Activated naive CD4-positive, alpha-beta T cell treated with Interleukin-2 at 50 U/mL for 16 hours (primary cell): Measurements from ENCODE around the gene MYEOV.

ENCODE experiments used
- DNase-seq: peaks from one replicate; pipeline ENCODE4 v3.0.0-alpha.2; 2020

The MYEOV gene

DNA sequence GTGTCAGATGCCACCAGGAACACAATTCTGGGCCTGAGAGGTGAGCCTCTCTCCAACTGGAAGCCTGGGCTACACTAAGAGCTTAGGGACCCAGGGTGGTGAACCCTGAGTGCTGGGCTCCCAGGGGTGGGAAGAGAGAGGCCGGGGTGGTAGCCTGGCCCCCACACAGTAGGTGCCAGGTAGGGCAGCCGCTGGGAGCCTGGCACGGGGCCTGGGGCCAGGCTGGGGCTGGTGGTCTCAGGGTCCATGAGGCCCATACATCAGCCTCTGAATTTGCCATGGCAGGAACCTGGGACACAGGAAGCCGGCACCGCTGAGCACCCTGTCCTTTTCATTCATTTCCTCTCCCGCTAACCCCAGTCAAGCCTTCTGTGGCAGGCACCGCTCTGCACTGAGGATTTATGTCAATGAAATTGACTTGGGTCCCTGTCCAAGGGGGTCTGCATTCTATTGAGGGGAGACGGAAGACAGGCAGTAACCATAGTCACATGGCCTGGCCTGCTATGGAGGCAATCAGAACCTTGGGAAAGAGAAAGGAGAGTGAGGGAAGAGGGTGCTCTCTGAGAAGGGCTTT, 8.6 kb downstream of the MYEOV start:
- no peak for DNase-seq

DNA sequence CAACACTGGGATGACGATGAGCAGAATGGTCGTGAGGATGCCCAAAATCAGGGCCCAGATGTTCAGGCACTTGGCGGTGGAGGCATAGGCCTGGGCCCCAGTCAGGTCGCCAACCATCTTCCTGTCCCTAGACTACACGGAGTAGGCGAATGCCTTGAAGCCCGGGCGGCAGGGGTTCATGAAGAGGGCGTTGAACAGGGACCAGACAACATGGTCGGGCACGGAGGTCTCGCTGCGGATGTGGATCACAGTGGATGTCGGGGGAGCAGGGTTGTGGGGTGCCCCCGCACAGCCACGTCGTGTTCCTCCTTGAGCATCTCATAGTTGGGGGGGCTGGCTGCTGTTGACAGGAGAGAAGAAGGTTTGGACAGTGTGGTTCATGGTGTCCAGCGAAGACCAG, 9.5 kb downstream of the MYEOV start:
- DNase-seq, result no peak

DNA sequence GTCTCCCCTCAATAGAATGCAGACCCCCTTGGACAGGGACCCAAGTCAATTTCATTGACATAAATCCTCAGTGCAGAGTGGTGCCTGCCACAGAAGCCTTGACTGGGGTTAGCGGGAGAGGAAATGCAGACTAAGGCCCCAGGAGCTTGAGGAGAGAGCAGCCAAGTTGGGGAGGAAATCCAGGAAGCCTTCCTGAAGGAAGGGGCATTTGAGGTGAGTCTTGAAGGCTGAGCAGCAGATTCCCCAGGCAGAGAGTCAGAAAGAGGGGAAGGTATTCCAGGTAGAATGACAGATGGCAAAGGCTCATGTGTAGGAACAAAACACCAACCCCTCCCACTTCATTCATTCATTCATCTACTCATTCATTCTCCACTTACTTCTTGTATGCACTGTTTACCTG, 10.3 kb downstream of the MYEOV start:
- DNase-seq, result no peak

DNA sequence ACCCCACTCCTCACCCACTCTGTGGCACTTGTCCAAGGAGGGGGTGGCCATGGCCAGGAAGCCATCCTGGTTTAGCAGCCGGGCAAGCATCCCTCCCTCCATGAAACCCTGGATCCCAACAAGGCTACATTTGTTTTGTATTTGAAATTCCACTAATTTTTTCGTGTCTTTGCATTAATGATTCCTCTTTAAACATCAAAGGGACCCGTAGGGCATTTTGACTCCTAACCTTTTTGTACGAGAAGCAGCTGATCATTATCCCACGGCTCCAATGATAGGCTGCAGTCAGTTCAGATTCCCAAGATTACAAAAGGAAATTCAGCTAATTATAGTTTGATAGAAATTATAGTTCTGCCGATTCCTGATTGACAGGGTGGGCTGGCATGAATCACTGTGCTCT, 10.7 kb downstream of the MYEOV start:
- DNase-seq, result no peak

DNA sequence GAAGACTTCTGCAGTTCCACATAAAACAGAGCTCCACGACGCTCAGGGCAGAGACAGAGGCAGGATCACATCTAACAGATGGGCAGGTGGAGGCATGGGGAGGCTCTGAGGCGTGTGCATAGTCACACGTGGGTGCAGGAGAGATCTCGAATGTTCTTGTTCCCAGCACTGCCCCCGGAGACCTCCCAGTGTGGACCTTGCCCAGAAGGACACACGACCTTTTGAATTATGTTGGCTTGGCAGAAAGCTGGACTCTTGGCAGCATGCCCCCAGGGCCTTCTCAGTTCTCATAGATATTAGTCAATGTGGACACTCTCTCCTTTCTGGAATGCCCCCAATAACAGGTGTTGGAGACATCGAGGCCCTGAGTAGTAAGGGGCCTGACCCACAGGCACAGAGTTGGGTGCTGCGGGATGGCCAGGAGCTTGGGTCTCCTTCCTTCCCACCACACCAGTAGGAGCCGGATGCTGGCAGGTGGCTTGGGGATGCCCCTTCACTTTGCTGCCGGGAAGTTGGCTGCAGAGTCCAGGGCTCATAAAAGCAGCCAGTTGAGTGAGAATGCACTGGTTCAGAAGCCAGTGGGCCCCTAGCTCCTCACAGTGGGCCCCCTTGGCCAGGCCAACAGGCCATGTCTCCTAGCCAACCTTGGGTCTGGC, 12.1 kb downstream of the MYEOV start:
- DNase-seq, result no peak

DNA sequence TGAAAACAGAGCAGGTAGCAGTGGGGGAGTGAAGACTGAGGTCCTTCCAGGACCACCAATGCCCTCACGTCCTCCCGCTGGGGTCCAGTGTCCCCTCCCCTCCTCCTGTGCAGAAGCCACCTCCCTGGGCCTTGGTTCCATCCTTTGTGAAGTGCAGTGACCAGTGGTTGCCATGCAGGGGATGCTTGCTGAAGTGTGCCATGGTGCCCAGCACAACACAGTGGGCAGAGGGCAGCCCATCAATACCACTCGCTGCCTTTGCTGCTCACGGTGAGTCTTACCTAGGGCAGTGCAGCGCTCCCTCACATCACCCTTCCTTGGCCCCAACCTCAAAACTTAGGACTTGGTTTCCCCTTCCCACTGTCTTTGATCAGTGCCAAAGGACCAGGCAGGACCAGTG, 12.9 kb downstream of the MYEOV start:
- no peak for DNase-seq

DNA sequence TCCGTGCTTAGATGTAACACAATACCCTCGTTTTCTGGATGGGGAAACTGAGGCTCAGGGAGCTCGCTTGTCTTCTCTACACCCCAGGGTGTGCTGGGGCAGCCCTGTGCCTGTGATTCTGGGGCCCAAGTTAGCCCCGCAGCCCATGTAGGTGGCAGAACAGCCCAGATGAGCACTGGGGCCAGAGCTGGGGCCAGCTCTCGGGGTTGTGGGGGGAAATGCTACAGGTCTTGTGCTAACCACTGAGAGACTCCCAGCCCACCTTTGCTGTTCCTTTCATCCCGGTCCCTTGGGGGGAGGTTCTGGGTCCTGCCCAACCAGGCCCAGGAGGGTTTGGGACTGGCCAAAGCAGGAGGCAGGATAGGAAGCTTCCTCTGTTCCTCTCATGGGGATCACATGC, 13.5 kb downstream of the MYEOV start:
- DNase-seq, result no peak

DNA sequence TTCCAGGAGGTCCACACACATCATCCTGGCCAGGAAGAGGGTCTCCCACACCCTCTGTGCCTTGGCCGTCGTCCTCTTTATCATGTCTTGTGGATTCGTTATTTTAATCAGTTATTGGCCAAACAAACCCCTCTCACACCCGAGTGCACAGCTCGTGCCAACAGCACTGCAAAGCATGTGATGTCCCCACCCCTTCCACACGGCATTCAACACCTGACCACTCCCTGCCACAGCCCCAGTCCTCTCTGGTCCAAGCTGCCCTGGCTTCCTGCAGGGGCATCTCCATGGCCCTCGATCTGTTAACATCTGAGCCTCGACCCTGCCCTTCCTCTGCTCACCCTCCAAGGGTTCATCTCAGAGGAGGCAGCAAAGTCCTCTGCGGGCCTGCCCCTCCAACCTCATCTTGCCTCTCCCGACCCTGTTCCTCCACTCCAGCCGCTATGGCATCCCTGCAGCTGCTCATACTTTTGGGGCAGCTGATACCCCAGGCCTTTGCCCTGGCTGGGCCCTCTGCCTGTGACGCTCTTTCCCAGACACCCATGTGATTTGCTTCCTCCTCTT, 14.0 kb downstream of the MYEOV start:
- no peak for DNase-seq

DNA sequence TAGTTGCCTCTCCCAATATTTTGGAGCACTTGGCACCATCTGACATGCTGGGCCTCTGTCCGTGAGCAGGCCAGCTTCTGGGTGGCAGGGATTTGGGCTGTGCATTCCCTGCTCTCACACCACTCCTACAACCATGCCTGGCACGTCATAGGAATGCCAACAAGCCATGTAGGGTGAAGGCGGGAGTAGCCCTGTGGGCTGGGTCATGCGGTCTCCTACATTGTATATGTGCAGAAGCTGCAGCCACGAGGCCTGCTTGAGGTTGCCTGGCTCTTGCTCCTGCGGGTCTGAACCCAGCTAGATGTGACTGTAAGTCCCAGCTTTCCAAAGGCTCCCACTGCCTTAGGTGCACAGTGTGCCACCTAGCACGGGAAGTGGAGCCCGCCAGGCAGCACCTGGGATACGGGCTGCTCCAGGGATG, 14.5 kb downstream of the MYEOV start:
- no peak for DNase-seq

DNA sequence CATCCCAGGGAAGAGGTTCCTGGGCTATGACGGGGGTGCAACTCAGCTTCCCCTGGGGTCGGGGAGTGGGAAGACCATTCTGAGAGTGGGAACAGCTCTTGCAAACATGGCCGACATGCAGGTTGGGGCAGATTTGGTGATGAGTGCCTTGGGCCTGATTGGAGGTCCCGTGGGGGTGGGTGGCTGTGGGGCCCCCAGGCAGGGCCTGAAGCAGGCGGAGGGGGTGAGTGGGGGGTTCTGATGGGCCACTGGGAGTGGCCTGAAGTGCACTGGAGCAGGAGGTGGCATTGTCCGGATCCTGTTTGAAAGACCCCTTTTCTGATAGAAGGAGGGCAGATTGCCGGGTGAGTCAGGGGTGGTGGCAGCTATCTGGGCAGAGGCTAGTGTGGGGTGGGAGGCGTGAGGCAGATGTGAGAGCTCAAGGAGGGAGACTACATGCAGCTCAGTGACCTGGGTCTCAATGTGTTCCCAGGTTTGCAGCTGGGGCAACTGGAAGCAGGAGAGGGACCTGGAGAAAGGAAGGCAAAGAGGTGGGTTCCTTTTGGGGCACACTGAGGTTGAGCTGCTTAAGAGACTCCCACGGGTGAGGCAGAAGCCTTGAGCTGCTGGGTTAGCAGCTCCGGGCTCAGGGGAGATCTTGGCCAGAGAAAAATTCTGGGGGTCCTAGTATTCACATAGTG, 15.1 kb downstream of the MYEOV start:
- no peak for DNase-seq

DNA sequence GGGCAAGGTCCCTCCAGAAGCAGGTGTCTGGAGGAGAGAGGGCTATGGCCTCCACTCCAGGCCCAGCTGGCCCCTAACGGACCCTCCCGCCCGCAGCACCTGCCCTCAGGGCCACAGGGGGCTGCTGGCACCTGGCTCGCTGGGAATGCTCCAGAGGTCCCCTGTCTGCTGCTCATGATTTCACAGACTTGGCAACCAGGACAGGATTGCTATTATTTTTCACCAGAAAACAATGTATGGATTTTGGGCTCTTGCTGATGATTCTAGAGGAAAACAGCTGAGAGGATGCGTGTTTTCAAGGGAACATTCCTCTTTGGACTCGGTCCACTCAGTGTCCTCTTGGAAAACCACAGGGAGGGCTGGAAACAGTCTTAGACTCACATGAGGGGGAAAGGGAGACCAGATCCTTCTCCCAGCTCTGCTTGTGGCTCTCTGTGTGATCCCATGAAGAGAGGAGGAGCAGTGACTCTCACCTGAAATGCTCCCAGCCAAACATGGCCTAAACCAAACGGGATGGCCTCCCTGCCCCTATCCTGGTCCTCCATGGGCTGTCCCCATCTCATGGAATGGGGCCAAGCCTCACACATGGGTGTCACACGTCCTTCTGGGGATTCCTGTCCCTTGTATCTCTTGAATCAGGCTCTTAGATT, 15.8 kb downstream of the MYEOV start:
- DNase-seq, result no peak

DNA sequence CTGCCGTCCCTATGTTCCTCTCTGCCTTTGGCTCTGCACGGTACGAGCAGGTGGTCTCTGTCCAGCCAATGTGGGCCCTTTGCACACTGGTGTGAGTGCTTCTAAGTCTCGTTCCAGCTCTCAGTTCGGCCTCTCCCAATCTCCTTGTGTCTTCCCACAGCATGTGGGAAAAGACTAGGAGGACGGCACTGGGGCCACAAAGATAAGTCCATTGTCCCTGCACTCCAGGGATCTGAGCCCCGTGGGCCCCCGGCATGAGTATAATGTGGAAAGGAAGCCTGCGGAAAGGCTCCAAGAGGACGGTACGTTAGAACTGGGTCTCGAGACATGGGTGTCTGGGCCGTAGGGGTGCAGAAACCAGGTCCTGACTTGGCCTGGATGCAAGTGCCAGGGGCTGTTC, 16.4 kb downstream of the MYEOV start:
- DNase-seq, result no peak

DNA sequence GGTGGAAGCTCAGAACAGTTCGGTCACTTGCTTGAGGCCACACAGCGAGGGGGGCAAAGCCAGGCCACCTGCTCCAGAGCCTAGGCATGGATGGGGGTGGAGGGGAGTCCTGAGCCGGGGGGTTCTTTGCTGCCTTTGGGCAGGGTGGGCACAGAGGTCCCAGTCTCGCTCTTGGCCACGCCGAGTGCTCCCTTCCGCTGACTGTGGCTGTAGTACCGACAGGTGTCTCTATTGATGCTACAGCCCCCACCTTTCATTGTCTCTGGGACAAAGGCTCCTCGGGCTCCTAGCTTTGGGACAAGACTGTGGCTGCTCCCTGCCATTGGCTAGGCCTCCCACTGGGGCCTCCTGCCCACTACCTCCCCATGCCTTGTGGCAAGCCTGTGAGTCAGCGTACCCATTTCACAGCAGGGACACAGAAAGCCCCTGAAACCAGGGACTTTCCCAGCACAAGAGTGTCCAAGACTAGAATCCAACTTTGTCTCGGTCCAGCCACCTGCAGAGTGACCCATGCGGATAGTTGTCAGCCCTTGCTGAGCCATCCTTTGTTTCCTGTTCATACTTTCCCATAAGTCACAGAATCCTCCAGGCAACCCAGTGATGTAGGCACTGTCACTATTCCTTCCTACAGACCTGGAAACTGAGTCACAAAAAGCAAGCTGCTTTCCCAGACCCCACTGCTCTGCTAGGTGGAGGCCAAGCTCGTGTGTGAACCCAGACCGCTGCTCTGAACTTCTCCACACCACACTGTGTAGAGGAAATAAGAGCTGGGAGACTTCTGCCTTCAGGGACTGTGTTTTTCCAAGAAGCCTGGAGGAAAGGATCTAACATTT, 17.2 kb downstream of the MYEOV start:
- DNase-seq, result peak; percentile 57

DNA sequence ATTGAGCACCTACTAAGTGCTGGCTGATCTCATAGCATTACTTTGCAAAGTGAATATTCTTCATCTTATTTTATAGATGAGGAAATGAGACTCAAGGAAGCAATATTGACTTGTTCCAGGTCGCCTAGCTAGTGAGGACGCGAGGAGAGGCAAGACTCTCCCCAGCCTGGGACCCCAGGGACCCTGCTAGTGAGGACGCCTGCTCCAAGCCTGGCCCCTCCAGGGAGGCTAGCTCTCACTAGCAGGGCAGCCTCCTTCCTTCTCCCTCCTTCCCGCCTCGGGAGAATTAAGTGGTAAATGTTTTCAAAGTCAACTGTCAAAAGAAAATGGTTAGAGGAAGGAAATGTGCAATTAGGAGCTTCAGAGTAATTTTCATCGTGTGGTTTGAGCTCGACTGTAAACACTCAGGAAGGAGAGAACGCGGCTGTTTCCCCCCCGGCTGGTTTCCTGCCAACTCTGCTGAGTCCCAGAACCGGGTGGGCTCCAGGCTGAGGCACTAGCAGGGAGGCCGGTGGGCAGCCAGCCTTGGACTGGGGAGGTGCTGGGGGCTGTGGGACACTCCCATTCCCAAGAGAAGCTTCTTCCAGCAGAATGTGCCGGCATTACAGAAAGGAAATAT, 17.9 kb downstream of the MYEOV start:
- no peak for DNase-seq

DNA sequence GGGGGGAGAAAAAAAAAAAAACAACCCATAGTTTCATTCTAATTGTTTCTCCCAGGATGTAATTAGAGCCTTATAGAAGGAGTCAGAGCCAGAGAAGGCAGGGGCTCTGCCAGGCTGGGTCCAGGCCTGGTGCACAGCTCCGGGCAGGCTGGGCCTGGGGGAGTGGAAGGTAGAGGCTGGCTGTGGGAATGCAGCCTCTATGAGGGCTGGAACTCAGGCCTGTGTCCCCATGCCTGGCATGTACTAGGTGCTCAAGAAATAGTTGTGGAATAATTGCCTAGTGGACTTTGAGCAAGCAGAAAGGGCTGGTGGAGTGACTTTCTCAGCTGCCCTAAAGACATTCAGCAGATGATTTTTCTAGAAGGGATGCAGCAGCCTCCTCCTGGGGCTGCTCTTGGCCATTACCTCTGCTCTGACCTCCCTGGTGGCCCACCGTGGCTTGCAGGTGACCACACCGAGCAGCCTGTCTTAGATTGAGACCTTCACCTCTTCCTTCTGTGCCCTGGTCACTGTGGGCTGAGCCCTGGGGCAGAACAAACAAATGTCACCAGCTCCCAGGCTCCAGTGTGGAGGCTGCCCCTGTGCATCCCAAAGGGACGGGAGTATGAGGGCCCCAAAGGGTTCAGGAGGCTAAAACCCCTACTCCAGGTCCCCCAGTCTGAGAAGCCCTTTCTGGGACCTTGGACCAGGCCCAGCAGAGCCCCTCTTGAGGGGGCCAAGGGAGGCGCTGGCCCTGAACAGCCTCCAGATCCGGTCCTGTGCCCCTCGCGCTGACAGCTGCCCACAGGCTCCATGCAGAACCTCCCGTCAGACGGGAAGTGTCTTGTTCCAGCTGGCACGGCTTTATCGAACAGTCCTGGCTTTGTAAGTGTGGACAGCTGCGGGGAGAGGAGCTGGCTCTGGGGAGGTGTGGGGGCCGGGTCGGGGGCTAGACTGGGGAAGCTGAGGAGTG, 18.8 kb downstream of the MYEOV start:
- DNase-seq, result no peak

DNA sequence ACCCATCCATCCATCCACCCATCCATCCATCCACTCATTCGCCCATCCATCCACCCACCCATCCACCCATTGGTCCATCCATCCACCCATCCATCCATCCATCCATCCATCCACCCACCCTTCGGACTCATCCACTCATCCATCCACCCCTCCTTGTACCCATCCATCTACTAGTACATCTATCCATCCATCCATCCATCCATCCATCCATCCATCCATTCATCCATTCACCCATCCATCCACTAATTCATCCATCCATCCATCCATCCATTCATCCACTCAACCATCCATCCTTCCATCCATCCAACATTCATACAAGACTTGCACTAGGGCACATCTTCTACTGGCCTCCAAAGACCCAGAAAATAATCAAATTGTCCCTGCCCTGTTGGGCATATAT, 20.0 kb downstream of the MYEOV start:
- no peak for DNase-seq

DNA sequence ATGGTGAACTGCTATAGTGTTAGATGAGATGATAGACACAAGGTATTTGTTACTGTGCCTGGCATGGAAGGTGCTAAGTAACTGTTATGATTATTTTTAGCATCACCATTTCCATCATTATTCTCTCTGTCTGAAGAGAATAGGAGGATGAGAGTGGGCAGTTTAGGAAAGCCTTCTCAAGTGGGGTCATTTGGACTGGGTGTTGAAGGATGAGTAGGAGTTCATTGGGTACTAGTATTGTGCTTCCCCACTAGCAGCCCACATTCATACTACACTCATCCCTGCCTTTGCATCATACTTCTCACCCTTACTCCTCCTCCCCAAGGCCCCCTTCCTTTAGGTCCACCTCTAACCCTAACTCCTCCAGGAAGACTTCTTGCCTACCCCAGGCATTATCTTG, 20.6 kb downstream of the MYEOV start:
- no peak for DNase-seq

DNA sequence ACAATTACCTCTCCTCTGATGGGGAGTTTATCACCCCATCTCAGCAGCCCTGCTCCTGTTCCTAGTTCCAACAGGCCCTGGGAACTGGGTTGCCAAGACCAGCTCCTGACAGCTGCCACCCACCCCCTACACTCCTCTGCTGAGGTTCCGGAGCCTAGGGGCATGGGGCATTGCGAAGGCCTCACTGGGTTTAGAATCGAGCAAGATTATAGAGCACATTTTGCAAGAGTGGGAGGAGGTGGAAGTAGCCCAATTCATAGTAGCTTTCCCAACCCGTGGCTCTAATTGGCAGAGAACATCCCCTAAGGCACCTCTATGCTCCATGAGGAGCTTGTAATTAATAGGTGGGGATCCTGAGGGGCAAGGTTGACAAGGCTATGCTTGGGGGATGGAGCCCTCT, 23.0 kb downstream of the MYEOV start:
- no peak for DNase-seq

DNA sequence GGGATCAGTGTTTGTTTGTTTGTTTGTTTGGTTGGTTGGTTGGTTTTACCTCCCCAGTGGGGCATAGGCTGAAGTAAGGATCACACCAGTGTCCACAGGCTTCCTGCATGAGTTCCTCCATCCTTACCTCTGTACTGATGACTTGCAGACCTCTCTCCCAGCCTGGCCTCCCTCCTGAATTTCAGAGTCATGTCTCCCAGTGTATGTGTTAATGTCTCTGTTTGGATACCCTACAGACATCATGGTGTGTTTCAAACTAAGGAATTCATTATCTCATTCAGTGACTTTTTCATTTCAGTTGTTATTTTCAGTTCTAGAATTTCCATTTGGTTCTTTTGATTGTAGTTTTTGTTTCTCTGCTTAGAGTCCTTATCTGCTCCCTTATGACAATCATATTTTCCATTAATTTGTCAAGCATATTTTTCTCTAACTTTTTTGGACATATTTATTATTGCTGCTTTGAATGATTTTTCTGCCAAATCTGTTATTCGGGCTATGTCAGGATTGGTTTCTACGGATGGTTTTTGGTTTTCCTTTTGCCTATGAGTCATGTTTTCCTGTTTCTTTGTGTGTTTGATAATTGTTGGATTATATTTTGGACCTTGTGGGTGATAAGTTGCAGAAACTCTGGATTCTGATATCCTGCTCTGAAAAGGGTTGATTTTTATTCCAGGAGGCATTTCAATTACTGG, 23.6 kb downstream of the MYEOV start:
- no peak for DNase-seq

DNA sequence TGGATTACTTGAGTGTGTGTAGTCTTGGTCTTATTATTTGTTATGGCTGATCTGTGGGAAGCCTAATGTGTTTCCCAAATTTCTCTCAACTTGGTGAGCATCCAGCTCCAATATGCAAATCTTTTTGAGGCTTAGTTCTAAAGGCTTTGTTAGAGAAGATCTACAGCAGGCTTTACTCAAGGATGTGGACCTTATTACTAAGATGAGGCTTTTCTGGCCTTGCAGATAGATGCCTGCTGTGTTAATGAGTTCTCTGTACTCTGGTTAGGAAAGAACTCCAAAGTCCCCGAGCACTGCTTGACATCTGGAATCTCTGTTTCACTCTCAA, 24.1 kb downstream of the MYEOV start:
- no peak for DNase-seq
